CD14-positive monocyte (primary cell): ENCODE measurements around the gene MYO7B. TPM values are rescaled to one million over a fixed set of nuclear protein-coding genes. Genes with fewer than 3 reads are reported as not detected.

Experiments used
- DNase-seq, 3 donors: peaks; one replicate each; pipeline ENCODE4 v3.0.0-alpha.2; 2011 to 2022
- H2AFZ ChIP-seq: 2 replicates; pipeline ENCODE4 v1.6.0; 2012; ENCODE audit warnings: mild to moderate bottlenecking, low read depth, low read length, inconsistent platforms; ENCODE audit not compliant: insufficient read depth, poor library complexity, severe bottlenecking
- H3K27ac ChIP-seq, 2 donors: 1 replicate in 1 of 2; 2 replicates in 1 of 2; pipeline ENCODE4 v1.5.1; 2012 to 2013; ENCODE audit warnings: low read length in 2 of 2, control low read depth in 1 of 2, inconsistent platforms in 1 of 2, low read depth in 1 of 2, mild to moderate bottlenecking in 1 of 2
- H3K27me3 ChIP-seq, 2 donors: one replicate each; pipeline versions ENCODE4 v1.6.0 to v1.6.1; 2011 to 2013; ENCODE audit warnings: low read length in 2 of 2; ENCODE audit not compliant: control insufficient read depth in 2 of 2, insufficient read depth in 2 of 2
- H3K36me3 ChIP-seq, 2 donors: replicated peaks in 1 of 2; 1 replicate in 1 of 2; 2 replicates in 1 of 2; pipeline versions ENCODE4 v1.5.1 to v1.6.1; 2012 to 2013; ENCODE audit warnings: low read length in 2 of 2, control low read depth in 1 of 2, inconsistent platforms in 1 of 2, mild to moderate bottlenecking in 1 of 2; ENCODE audit not compliant: insufficient read depth in 2 of 2, control insufficient read depth in 1 of 2
- H3K4me1 ChIP-seq, 2 donors: 1 replicate in 1 of 2; 2 replicates in 1 of 2; pipeline versions ENCODE4 v1.5.1 to v1.6.1; 2012 to 2013; ENCODE audit warnings: low read length in 2 of 2, control low read depth in 1 of 2, inconsistent platforms in 1 of 2, mild to moderate bottlenecking in 1 of 2, moderate library complexity in 1 of 2; ENCODE audit not compliant: insufficient read depth in 2 of 2, control insufficient read depth in 1 of 2
- H3K4me2 ChIP-seq: replicated peaks from 2 replicates; pipeline ENCODE3; 2012; ENCODE audit warnings: low read length, moderate library complexity, mild to moderate bottlenecking; ENCODE audit not compliant: poor library complexity, severe bottlenecking; ENCODE audit errors: extremely low read depth
- H3K4me3 ChIP-seq, 3 experiments: fragments of 200-600 bp in 1 of 3; sonication (generic) in 1 of 3; replicated peaks in 1 of 3; 1 replicate in 2 of 3; 2 replicates in 1 of 3; pipeline ENCODE4 v1.5.1; 2011 to 2013; ENCODE audit warnings: low read length in 3 of 3, mild to moderate bottlenecking in 3 of 3, control low read depth in 2 of 3, low read depth in 2 of 3, inconsistent platforms in 1 of 3, moderate library complexity in 1 of 3
- H3K79me2 ChIP-seq: 2 replicates; pipeline ENCODE4 v1.6.0; 2012; ENCODE audit warnings: mild to moderate bottlenecking, control low read depth, inconsistent platforms, low read length, moderate library complexity; ENCODE audit not compliant: insufficient read depth
- H3K9ac ChIP-seq: 2 replicates; pipeline ENCODE4 v1.6.0; 2017; ENCODE audit warnings: low read length, mild to moderate bottlenecking; ENCODE audit not compliant: insufficient read depth, poor library complexity, severe bottlenecking
- H3K9me3 ChIP-seq, 2 donors: replicated peaks in 1 of 2; 1 replicate in 1 of 2; 2 replicates in 1 of 2; pipeline versions ENCODE4 v1.5.1 to v1.6.1; 2012 to 2013; ENCODE audit warnings: low read length in 2 of 2, control low read depth in 1 of 2; ENCODE audit not compliant: control insufficient read depth in 1 of 2, insufficient read depth in 1 of 2
- H4K20me1 ChIP-seq: 2 replicates; pipeline ENCODE4 v1.6.0; 2012; ENCODE audit warnings: mild to moderate bottlenecking, low read length, control low read depth, moderate library complexity; ENCODE audit not compliant: insufficient read depth
- H3K27ac Mint-ChIP-seq, 7 donors: one replicate each; pipeline ENCODE4 v1.8.0; 2020; ENCODE audit warnings: mild to moderate bottlenecking in 7 of 7, mixed read lengths in 7 of 7, moderate library complexity in 6 of 7, inconsistent platforms in 2 of 7
- H3K27me3 Mint-ChIP-seq, 3 donors: one replicate each; pipeline ENCODE4 v1.8.0; 2021 to 2022; ENCODE audit warnings: low read depth in 3 of 3, mild to moderate bottlenecking in 3 of 3, mixed read lengths in 3 of 3, moderate library complexity in 3 of 3, inconsistent platforms in 1 of 3
- H3K36me3 Mint-ChIP-seq, 2 donors: one replicate each; pipeline ENCODE4 v1.8.0; 2020; ENCODE audit warnings: mixed read lengths in 2 of 2, inconsistent platforms in 1 of 2, mild to moderate bottlenecking in 1 of 2
- H3K4me1 Mint-ChIP-seq: one replicate; pipeline ENCODE4 v1.8.0; 2020; ENCODE audit warnings: mild to moderate bottlenecking, mixed read lengths
- H3K4me3 Mint-ChIP-seq, 2 donors: one replicate each; pipeline ENCODE4 v1.8.0; 2020; ENCODE audit warnings: mild to moderate bottlenecking in 2 of 2, mixed read lengths in 2 of 2, moderate library complexity in 1 of 2
- H3K9me3 Mint-ChIP-seq, 7 donors: one replicate each; pipeline ENCODE4 v1.8.0; 2020 to 2022; ENCODE audit warnings: mixed read lengths in 7 of 7, mild to moderate bottlenecking in 6 of 7, moderate library complexity in 6 of 7, inconsistent platforms in 2 of 7
- CTCF ChIP-seq: fragments of 200-600 bp; IDR thresholded peaks from one replicate; pipeline ENCODE4 v1.8.0; 2022; ENCODE audit warnings: antibody characterized with exemption, mild to moderate bottlenecking
- WGBS: methylation state at CpG from one replicate; pipeline ENCODE4 v1.1.5; 2013; ENCODE audit warnings: missing lambda C conversion rate; ENCODE audit not compliant: insufficient coverage; 5-methylcytosine and 5-hydroxymethylcytosine counted together
- intact Hi-C, 2 donors: fragments of 100-400 bp; cut with micrococcal nuclease; formaldehyde crosslinking; loops; one replicate each; pipeline versions ENCODE4 v1.15.0 to v1.15.1; 2023
- polyA plus RNA-seq, 3 donors: library from polyadenylated mRNA; depleted of rRNA in 1 of 3; unstranded in 2 of 3; stranded (reverse) in 1 of 3; fragments of 300-500 nt in 2 of 3; fragments of >200 nt in 1 of 3; fragmentation: Illumina TruSeq in 2 of 3; gene quantifications; 1 replicate in 2 of 3; 2 replicates in 1 of 3; pipeline ENCODE4 v1.2.3, GENCODE V29; 2012 to 2021

The MYO7B gene
- polyA plus RNA-seq, 3 donors = 7.3 to 9.8 (median 9.0) TPM

- Histone ChIP-seq H3K36me3 (no peaks in the 10 kb centered on the region), H3K4me3 (no peak overlapping the region), H3K4me1 (no peaks in the 10 kb centered on the region), H2AFZ (no peak overlapping the region), H3K79me2 (no peaks in the 10 kb centered on the region), H4K20me1 (no peaks in the 10 kb centered on the region), H3K9ac (no peak overlapping the region), H3K9me3 (no peaks in the 10 kb centered on the region), H3K27ac (no peak overlapping the region), H3K4me2 (no peak overlapping the region), H3K27me3 (no peaks in the 10 kb centered on the region)
- DNase-seq = no peak
- H3K9me3 Mint-ChIP-seq = peaks cover 0 to 5% (median 0%) of the 10 kb centered on the region in 7 donors
- no peak overlapping the region for H3K4me3 Mint-ChIP-seq
- peaks cover 1 to 12% (median 7%) of the 10 kb centered on the region in 3 donors for H3K27me3 Mint-ChIP-seq
- WGBS = 100% methylated on average over 2 of the region's 6 CpGs
- TF ChIP-seq CTCF = no peak
- H3K4me1 Mint-ChIP-seq = peaks cover 3% of the 10 kb centered on the region
- no peaks in the 10 kb centered on the region for H3K36me3 Mint-ChIP-seq
- no peak overlapping the region for H3K27ac Mint-ChIP-seq
- intact Hi-C loops = no loop called here
These were observed 9.7 kb downstream of the MYO7B start for GRCh38 chr2:127545189-127545588.

GRCh38 chr2:127545796-127546195, 10.3 kb downstream of the MYO7B start:
- H3K9me3 ChIP-seq = no peaks in the 10 kb centered on the region
- Mint-ChIP-seq H3K4me3 (no peak overlapping the region), H3K9me3 (peaks cover 0 to 4% (median 0%) of the 10 kb centered on the region in 7 donors), H3K27ac (no peak overlapping the region), H3K36me3 (no peaks in the 10 kb centered on the region), H3K4me1 (peaks cover 3% of the 10 kb centered on the region), H3K27me3 (peaks cover 0 to 12% (median 6%) of the 10 kb centered on the region in 3 donors)
- no peak for DNase-seq
- H3K4me3 ChIP-seq = no peak overlapping the region
- WGBS = 100% methylated on average over 1 of the region's 1 CpG
- H4K20me1 ChIP-seq = no peaks in the 10 kb centered on the region
- H2AFZ ChIP-seq = no peak overlapping the region
- TF ChIP-seq CTCF = no peak
- intact Hi-C loops = no loop called here
- no peaks in the 10 kb centered on the region for H3K79me2 ChIP-seq
- H3K9ac ChIP-seq = no peak overlapping the region
- no peak overlapping the region for H3K27ac ChIP-seq
- no peaks in the 10 kb centered on the region for H3K36me3 ChIP-seq
- no peaks in the 10 kb centered on the region for H3K4me1 ChIP-seq
- no peaks in the 10 kb centered on the region for H3K27me3 ChIP-seq
- no peak overlapping the region for H3K4me2 ChIP-seq
